GM10847 (cell line): ENCODE data around the gene FEM1B.

Experiments
- POLR2A ChIP-seq: IDR thresholded peaks from 2 replicates; pipeline ENCODE4 v1.6.1; 2011; ENCODE audit not compliant: insufficient read length; ENCODE audit errors: extremely low read depth

FEM1B gene

DNA sequence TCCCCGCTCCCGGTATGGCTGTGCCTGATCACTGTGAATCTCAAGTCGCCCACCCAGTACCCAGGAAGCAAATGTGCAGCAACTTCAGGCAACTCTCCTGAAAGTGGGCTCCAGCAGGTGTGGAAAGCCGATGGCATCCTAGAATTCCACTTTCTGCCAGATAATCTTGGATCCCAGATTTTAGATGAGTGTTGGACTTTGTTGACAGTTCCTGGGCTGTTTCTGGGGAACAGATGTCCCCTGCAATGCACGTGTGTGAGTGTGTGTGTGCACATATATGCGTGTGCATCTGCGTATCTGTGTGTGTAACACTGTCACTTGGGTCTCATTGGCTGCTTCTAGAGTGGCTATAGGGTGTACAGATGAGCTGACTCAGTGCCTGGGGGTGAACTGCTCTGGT, 59.0 kb downstream of the FEM1B start:
- TF ChIP-seq POLR2A, result no peak

DNA sequence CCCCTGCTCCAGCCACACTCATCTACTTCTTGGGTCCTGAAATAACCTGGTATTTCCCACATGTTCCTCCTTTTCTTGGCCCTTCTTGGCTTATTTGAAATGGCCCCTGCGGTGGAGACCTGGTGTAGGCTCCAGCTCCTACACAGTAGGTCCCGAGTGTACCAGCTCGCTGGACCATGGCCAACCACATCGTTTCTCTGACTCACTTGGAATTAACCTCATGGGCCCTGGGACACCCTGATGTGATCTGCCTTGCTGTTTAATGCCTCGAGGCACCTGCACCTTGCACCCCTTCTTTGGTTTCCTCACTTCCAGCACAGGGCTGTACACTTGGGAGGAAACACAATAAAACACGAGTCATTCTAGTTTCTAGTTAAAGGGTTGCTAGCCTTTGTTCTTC, 60.3 kb downstream of the FEM1B start:
- no peak for TF ChIP-seq POLR2A

DNA sequence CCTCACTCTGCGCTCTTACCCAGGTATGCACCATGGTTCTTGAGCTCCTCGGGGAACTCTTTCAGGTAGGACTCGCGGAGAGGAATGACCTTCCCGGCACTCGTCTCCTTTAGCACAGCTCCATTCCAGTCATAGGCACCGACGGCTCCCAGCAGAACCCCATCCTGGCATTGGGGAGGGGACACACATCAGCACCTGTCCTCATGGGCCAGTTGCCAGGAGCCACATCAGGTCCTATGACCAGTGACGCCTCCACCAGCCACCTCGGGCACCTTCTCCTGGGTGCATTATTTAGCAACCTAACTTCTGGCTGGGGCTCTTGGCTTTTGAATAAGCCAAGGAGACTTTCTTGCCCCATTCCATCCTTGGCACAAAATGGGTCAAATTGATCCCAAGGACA, 61.9 kb downstream of the FEM1B start:
- TF ChIP-seq POLR2A, result no peak

DNA sequence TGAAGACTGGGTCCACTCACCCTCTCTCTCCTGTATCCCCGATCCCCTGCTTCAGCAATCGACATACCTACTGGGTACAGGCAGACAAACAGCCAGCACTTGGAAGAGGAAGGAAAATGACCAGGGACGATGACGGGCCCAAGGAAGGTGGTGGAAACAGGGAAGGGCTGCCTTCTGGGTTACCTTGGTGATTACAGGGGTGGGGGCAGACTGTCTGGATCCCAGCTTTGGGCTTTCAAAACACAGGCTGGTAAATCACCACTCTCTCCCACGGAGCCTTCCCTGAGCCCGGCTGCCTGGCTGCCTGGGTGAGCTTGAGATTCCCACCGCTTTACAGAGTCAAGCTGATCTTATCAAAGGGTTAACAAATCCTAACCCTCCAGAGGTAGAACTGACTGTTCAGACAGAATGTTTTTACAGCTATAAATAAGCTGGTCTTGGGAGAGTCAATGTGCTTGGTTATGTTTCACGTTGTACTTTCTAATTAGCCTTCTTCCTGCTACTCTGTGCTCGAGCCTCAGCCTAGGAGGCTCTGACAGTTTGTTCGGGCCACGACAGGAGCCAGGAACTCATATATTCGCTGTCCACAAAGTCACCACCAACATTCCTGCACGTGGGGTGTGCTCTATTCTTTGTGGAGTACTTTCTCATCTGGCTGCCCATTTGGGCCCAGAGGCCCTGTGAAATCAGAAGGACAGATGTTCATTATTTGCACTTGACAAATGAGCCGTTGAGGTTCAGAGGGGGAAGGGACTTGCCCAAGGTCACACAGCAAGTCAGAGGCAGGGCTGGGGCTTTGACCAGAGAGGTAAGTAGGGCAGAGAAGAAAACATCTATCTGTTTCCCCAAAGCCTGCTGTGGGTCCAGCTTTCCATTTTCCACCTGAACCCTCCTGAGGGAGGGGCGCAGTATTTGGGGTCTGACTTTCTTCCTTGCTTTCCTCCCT, 63.5 kb downstream of the FEM1B start:
- no peak for TF ChIP-seq POLR2A

DNA sequence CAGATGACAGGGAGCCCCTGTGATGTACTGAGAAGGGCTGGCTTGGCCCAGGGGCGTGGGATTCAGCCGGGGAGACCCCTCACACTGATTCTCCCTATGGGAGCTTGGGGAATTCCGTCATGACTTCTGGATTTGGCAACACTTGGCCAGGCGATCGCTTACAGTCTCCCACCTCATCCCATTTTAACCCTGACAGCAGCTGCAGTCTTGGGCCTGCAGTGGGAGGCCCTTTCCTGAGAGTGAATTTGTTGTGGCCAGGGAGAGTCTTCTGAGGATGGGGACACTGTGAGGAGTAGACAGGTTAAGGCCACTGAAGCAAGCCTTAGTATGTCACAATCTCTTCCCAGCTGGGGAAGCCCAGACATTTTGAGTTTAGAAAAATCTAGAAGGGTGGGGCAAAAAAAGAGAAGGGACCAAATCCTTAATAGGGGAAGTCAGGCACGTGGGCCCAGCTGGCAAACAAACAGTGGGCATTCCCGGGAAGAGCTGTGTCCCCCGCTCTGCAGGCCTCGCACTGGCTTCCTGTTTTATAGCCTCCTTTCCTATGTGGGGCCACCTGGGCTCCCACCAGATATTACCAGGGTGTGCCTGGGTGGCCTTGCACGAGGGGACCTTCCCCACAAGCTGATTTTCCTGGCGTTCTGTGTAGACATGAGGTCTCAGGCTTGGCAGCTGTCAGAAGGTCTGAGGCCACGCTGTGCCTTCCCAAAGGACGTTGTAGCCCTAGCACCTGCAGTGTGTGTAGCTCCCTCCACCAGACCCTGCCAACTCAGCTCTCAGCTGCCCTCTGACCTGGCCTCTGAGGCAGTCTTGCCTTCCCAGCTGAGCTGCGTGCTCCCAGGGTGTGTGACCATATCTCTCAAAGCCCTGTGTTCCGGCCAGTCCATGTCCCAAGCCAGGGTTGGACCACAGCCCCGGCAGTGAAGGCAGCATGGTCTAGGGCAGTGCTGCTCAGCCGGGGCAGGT, 64.5 kb downstream of the FEM1B start:
- no peak for TF ChIP-seq POLR2A

DNA sequence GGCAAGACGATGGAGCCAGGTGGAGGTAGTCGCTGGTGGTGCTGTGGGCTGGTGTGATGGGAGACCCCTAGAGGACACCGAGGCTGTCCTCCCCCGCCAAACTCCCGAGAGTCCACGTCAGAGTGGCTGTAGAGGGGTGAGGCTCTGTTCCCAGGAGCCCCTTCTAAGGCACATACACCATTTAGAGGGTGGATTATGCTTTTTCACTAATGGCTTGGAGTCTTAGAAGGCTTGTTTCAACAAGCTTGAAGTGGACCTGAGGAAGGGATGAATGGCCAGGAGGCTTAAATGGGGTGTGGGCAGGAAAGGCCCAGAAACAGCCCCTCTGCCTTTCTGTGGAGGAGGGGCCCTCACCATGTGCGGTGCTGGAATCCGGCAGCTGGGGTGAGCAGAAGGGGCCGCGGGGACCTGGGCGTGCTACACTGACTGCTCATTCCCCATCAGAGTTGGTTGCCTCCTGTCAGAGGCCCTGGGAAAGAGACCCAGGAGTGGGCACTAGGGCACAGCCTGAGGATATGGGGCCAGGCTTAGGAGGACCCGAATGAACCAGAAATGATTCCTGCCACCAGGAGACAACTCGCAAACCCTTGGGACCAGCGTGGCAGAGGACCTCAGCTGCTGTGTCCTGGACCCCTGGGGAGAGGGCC, 66.2 kb downstream of the FEM1B start:
- no peak for TF ChIP-seq POLR2A

DNA sequence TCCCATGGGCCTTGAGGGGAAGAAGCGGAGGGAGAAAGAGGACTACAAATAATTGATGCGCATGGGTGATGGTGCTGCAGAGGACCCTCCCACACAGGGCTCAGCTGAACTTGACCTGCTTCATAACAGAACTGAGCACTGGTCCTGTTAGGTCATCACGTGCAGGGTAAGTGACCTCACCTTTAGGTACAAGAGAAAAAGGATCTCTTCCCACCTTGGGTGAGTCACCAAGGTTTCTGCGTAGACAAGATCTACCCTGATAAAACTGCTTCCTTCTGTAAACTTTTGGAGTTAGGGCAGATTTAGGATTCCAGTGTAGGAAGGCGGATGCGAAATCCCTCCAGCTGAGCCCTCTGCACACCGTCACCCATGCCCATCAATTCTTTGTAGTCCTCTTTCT, 67.1 kb downstream of the FEM1B start:
- TF ChIP-seq POLR2A, result no peak
